NCI-H2081 (cell line): ENCODE data around the gene ARID1B.

Experiments
- DNase-seq, 2 experiments: peaks; one replicate each; lab custom pipeline; 2025; lab: John Stamatoyannopoulos, UW

ARID1B gene

GRCh38 chr6:157213907-157214565 lies 436.9 kb downstream of the ARID1B start:
- DNase-seq: no peak

GRCh38 chr6:157215717-157216116 lies 438.5 kb downstream of the ARID1B start:
- no peak for DNase-seq

GRCh38 chr6:157216570-157216969 lies 439.4 kb downstream of the ARID1B start:
- no peak for DNase-seq

- DNase-seq: no peak
Observed at GRCh38 chr6:157217198-157217893, 440.2 kb downstream of the ARID1B start.

- no peak for DNase-seq
Observed at GRCh38 chr6:157217894-157218370, 440.8 kb downstream of the ARID1B start.

- DNase-seq: no peak
Observed at GRCh38 chr6:157218371-157219198, 441.4 kb downstream of the ARID1B start.

GRCh38 chr6:157219201-157220200 lies 442.3 kb downstream of the ARID1B start:
- no peak for DNase-seq

GRCh38 chr6:157220485-157220884 lies 443.3 kb downstream of the ARID1B start:
- DNase-seq: no peak

GRCh38 chr6:157221049-157221816 lies 444.1 kb downstream of the ARID1B start:
- DNase-seq: no peak

- no peak for DNase-seq
Observed at GRCh38 chr6:157221817-157222175, 444.6 kb downstream of the ARID1B start.

- DNase-seq: no peak
Observed at GRCh38 chr6:157222201-157222981, 445.2 kb downstream of the ARID1B start.

GRCh38 chr6:157223021-157223430 lies 445.8 kb downstream of the ARID1B start:
- no peak for DNase-seq

GRCh38 chr6:157223511-157223910 lies 446.3 kb downstream of the ARID1B start:
- no peak for DNase-seq

- DNase-seq: no peak
Observed at GRCh38 chr6:157224178-157224950, 447.2 kb downstream of the ARID1B start.

- DNase-seq: no peak
Observed at GRCh38 chr6:157224951-157225574, 447.9 kb downstream of the ARID1B start.

GRCh38 chr6:157225575-157225995 lies 448.4 kb downstream of the ARID1B start:
- DNase-seq: no peak

GRCh38 chr6:157226026-157226625 lies 448.9 kb downstream of the ARID1B start:
- no peak for DNase-seq

- no peak for DNase-seq
Observed at GRCh38 chr6:157226761-157227160, 449.6 kb downstream of the ARID1B start.
